ENCODE measurements around the gene ATP6V0E2.
A peak's percentile ranks its signal among the peaks of the same experiment; 100 is the strongest.

The ATP6V0E2 gene

GRCh38 chr7:149838992-149839408, 34.8 kb upstream of the ATP6V0E2 start:
- no peak for DNase-seq

- no peak for DNase-seq
Observed at GRCh38 chr7:149839933-149840332, 33.8 kb upstream of the ATP6V0E2 start.

- DNase-seq = no peak
Observed at GRCh38 chr7:149843566-149843965, 30.2 kb upstream of the ATP6V0E2 start.

GRCh38 chr7:149844445-149844844, 29.3 kb upstream of the ATP6V0E2 start:
- DNase-seq = no peak

GRCh38 chr7:149845257-149845980, 28.4 kb upstream of the ATP6V0E2 start:
- no peak for DNase-seq

GRCh38 chr7:149846021-149846420, 27.7 kb upstream of the ATP6V0E2 start:
- no peak for DNase-seq

GRCh38 chr7:149846436-149847046, 27.2 kb upstream of the ATP6V0E2 start:
- no peak for DNase-seq

GRCh38 chr7:149849174-149849573, 24.6 kb upstream of the ATP6V0E2 start:
- no peak for DNase-seq

GRCh38 chr7:149850007-149850594, 23.7 kb upstream of the ATP6V0E2 start:
- no peak for DNase-seq

- DNase-seq = no peak
Observed at GRCh38 chr7:149850716-149851115, 23.1 kb upstream of the ATP6V0E2 start.

- DNase-seq = no peak
Observed at GRCh38 chr7:149851449-149851848, 22.3 kb upstream of the ATP6V0E2 start.

- DNase-seq = no peak
Observed at GRCh38 chr7:149853157-149853556, 20.6 kb upstream of the ATP6V0E2 start.

GRCh38 chr7:149854611-149855360, 19.0 kb upstream of the ATP6V0E2 start:
- no peak for DNase-seq

GRCh38 chr7:149855361-149856305, 18.1 kb upstream of the ATP6V0E2 start:
- peak; percentile 38 for DNase-seq

- no peak for DNase-seq
Observed at GRCh38 chr7:149856583-149856982, 17.2 kb upstream of the ATP6V0E2 start.

- DNase-seq = no peak
Observed at GRCh38 chr7:149859369-149859768, 14.4 kb upstream of the ATP6V0E2 start.

- DNase-seq = no peak
Observed at GRCh38 chr7:149859876-149860275, 13.9 kb upstream of the ATP6V0E2 start.

- DNase-seq = no peak
Observed at GRCh38 chr7:149860821-149861727, 12.7 kb upstream of the ATP6V0E2 start.

GRCh38 chr7:149861728-149862045, 12.1 kb upstream of the ATP6V0E2 start:
- no peak for DNase-seq

- no peak for DNase-seq
Observed at GRCh38 chr7:149862156-149862555, 11.6 kb upstream of the ATP6V0E2 start.

- DNase-seq = no peak
Observed at GRCh38 chr7:149863500-149863899, 10.3 kb upstream of the ATP6V0E2 start.

Data from stimulated activated CD4-positive, alpha-beta T cell treated with anti-CD3 and anti-CD28 coated beads, Interleukin-4, amount 100 ng/mL, for 24 hours (primary cell).